ENCODE data around the gene WDR45. TPM values are rescaled to one million over a fixed set of nuclear protein-coding genes. Genes with fewer than 3 reads are reported as not detected.
A peak's percentile ranks its signal among the peaks of the same experiment; 100 is the strongest.

The WDR45 gene
- total and polyA plus RNA-seq, 2 of the 13 experiments (the other 11 are each of a cell fraction or from before 2014, with no cell fraction given): 16.4 to 65.5 TPM

DNA sequence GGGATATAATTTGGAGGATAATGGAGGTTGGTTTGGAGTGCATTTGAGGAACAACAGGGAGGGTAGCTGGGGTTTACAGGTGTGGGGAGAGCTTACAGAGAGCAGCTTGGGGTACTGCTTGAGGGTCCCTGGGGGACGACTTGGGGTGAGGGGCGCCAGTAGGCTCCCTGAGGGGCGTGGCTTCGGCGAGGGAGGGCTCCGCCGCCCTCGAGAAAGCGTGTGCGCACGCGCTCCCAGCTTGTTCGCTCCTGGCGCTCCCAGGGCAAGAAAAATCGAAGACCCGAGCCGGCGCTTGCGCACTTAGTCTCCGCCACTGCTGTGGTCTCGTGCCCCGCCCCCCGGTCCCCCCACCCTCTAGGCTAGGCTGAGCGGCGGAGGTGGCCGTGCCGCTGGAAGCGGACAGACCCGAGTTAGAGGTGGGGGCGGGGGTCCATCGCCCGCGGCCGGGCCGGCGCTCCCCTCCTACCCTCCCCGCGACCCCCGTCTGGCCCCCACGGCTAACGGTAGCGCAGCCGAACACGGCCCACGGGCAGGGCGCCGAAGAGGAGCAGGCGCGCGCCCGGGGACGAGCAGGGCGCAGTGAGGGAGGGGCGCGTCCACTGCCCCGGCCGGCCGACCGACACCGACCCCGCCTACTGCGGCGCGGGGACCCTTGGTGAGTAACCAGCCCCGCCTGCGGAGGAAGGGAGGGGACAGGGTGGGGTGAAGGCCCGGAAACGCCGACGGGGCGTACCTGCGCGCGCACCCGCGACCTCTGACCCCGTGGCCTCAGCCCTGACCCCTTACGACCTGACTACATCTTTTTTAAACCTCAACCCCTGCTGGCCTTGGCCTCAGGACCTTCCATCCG is 26.2 kb downstream of the WDR45 start:
- WGBS (ENCODE audit: low lambda C conversion rate): 0% methylated on average over 2 of the region's 79 CpGs
- Histone ChIP-seq H3K27ac (ENCODE audit: extremely low read length, insufficient read depth, low read length) (peak overlapping the region; percentile 79), H3K9me3 (ENCODE audit: low read length) (no peaks in the 10 kb centered on the region), H3K4me2 (ENCODE audit: low read depth, low read length) (peak overlapping the region; percentile 72), H4K20me1 (ENCODE audit: insufficient read depth, low read length) (no peaks in the 10 kb centered on the region), H3K9ac (ENCODE audit: insufficient read depth, low read depth, low read length) (peak overlapping the region; percentile 71), H2AFZ (ENCODE audit: low read length) (peak overlapping the region; percentile 42), H3K4me1 (ENCODE audit: insufficient read depth, low read length) (peaks cover 37% of the 10 kb centered on the region), H3K36me3 (replicated peaks in 1 of 2; ENCODE audit: control insufficient read depth in 1 of 2, insufficient read depth in 2 of 2, low read length in 2 of 2) (no peaks in the 10 kb centered on the region; a peak in 1 of 5 replicates), H3K27me3 (ENCODE audit: control insufficient read depth in 1 of 2, insufficient read depth in 2 of 2, low read length in 2 of 2) (no peaks in the 10 kb centered on the region), H3K4me3 (replicated peaks in 1 of 3; ENCODE audit: insufficient read depth in 1 of 3, low read depth in 2 of 3, low read length in 3 of 3) (peak overlapping the region; percentile 47 to 66 (median 66); a peak in 5 of 6 replicates), H3K79me2 (ENCODE audit: insufficient read depth, low read length) (peaks cover 2% of the 10 kb centered on the region)
- CTCF ChIA-PET (ENCODE audit: low intra/inter-chr PET ratio, low total read pairs): no interaction called here
- ATAC-seq: peak; percentile 83
- in situ Hi-C loops (cut with HindIII; ENCODE audit: extremely low pct_ligation_motif_present, low pct_unique_long_range_greater_than_20kb): no loop called here
- no TSS peak for BruUV-seq (replicated peaks)
- POLR2A ChIA-PET: interaction anchor here (0.6 to 1.3 kb wide), 4 partner anchors 10 to 137 kb away, joined by 3 to 20 read pairs (median 4); partner anchors contain the start of genes GRIPAP1 and TFE3
- intact Hi-C loops (cut with micrococcal nuclease; ENCODE audit: unreplicated experiment): no loop called here
- peak; percentile 45 for DNase-seq (ENCODE audit: low spot score)
- peak; percentile 52 for FAIRE-seq
- no peak for TF ChIP-seq ZNF292 (CRISPR knock-in tag; IDR thresholded peaks at IDR 0.05; ENCODE audit: borderline replicate concordance, low read depth)
- TF ChIP-seq ZIK1 (CRISPR knock-in tag; IDR thresholded peaks at IDR 0.05; ENCODE audit: borderline replicate concordance, low read depth): no peak
- TF ChIP-seq KAT2B (IDR thresholded peaks at IDR 0.05; ENCODE audit: borderline replicate concordance, low read depth, low read length): no peak
- TF ChIP-seq U2AF1 (optimal IDR thresholded peaks at IDR 0.05; ENCODE audit: low read depth, low read length): no peak
- TF ChIP-seq ONECUT2 (CRISPR knock-in tag; IDR thresholded peaks at IDR 0.05): 0 out of 2 replicates have a peak, but pooled peaks have one; percentile 19
- TF ChIP-seq, protein P1, sequence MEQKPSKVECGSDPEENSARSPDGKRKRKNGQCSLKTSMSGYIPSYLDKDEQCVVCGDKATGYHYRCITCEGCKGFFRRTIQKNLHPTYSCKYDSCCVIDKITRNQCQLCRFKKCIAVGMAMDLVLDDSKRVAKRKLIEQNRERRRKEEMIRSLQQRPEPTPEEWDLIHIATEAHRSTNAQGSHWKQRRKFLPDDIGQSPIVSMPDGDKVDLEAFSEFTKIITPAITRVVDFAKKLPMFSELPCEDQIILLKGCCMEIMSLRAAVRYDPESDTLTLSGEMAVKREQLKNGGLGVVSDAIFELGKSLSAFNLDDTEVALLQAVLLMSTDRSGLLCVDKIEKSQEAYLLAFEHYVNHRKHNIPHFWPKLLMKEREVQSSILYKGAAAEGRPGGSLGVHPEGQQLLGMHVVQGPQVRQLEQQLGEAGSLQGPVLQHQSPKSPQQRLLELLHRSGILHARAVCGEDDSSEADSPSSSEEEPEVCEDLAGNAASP (CRISPR knock-in tag; IDR thresholded peaks at IDR 0.05; ENCODE audit: borderline replicate concordance): no peak; the same call in 1 of the 2 replicates
- no peak for TF ChIP-seq REL (CRISPR knock-in tag; conservative IDR thresholded peaks at IDR 0.05)
- no peak for TF ChIP-seq HCFC1 (IDR thresholded peaks at IDR 0.05; ENCODE audit: low read depth, low read length)
- TF ChIP-seq TCF12 (IDR thresholded peaks at IDR 0.05): no peak
- TF ChIP-seq TCF12 (CRISPR knock-in tag; IDR thresholded peaks at IDR 0.05): no peak
- TF ChIP-seq STAT5B (CRISPR knock-in tag; IDR thresholded peaks at IDR 0.05): no peak
- no peak for TF ChIP-seq SP140L (CRISPR knock-in tag; IDR thresholded peaks at IDR 0.05; ENCODE audit: borderline replicate concordance)
- no peak for TF ChIP-seq RFX3 (CRISPR knock-in tag; IDR thresholded peaks at IDR 0.05)
- TF ChIP-seq, protein P2, sequence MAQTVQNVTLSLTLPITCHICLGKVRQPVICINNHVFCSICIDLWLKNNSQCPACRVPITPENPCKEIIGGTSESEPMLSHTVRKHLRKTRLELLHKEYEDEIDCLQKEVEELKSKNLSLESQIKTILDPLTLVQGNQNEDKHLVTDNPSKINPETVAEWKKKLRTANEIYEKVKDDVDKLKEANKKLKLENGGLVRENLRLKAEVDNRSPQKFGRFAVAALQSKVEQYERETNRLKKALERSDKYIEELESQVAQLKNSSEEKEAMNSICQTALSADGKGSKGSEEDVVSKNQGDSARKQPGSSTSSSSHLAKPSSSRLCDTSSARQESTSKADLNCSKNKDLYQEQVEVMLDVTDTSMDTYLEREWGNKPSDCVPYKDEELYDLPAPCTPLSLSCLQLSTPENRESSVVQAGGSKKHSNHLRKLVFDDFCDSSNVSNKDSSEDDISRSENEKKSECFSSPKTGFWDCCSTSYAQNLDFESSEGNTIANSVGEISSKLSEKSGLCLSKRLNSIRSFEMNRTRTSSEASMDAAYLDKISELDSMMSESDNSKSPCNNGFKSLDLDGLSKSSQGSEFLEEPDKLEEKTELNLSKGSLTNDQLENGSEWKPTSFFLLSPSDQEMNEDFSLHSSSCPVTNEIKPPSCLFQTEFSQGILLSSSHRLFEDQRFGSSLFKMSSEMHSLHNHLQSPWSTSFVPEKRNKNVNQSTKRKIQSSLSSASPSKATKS (CRISPR knock-in tag; IDR thresholded peaks at IDR 0.05): no peak
- peak; percentile 33; the same call in 1 of the 2 replicates for TF ChIP-seq ZSCAN25 (CRISPR knock-in tag; IDR thresholded peaks at IDR 0.05)
- no peak for TF ChIP-seq ZNF20 (CRISPR knock-in tag; IDR thresholded peaks at IDR 0.05)
- TF ChIP-seq, protein P3, sequence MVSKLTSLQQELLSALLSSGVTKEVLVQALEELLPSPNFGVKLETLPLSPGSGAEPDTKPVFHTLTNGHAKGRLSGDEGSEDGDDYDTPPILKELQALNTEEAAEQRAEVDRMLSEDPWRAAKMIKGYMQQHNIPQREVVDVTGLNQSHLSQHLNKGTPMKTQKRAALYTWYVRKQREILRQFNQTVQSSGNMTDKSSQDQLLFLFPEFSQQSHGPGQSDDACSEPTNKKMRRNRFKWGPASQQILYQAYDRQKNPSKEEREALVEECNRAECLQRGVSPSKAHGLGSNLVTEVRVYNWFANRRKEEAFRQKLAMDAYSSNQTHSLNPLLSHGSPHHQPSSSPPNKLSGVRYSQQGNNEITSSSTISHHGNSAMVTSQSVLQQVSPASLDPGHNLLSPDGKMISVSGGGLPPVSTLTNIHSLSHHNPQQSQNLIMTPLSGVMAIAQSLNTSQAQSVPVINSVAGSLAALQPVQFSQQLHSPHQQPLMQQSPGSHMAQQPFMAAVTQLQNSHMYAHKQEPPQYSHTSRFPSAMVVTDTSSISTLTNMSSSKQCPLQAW (CRISPR knock-in tag; IDR thresholded peaks at IDR 0.05): no peak
- TF ChIP-seq REPIN1 (CRISPR knock-in tag; IDR thresholded peaks at IDR 0.05; ENCODE audit: borderline replicate concordance, low read depth): no peak
- TF ChIP-seq ZNF549 (CRISPR knock-in tag; IDR thresholded peaks at IDR 0.05): no peak
